Middle frontal gyrus (tissue), 1 donor: ENCODE data around the gene SNX4.

Source experiments
- DNase-seq: peaks from one replicate; pipeline ENCODE4 v3.0.0-alpha.2; 2015; ENCODE audit warnings: low spot score; ENCODE audit errors: extremely low spot score

The SNX4 gene

GRCh38 chr3:125462722-125463299, 57.2 kb downstream of the SNX4 start:
- DNase-seq: no peak

- no peak for DNase-seq
Measured at GRCh38 chr3:125461896-125462295, 58.1 kb downstream of the SNX4 start.

- DNase-seq: no peak
Measured at GRCh38 chr3:125460233-125460632, 59.8 kb downstream of the SNX4 start.

GRCh38 chr3:125443923-125444322, 76.1 kb downstream of the SNX4 start:
- no peak for DNase-seq

- DNase-seq: no peak
Measured at GRCh38 chr3:125442506-125442905, 77.5 kb downstream of the SNX4 start.

GRCh38 chr3:125440970-125441369, 79.0 kb downstream of the SNX4 start:
- DNase-seq: no peak

GRCh38 chr3:125440559-125440955, 79.4 kb downstream of the SNX4 start:
- DNase-seq: no peak

- DNase-seq: peak; percentile 13
Measured at GRCh38 chr3:125437631-125438435, 82.2 kb downstream of the SNX4 start.

GRCh38 chr3:125436921-125437320, 83.1 kb downstream of the SNX4 start:
- no peak for DNase-seq

- no peak for DNase-seq
Measured at GRCh38 chr3:125435231-125435630, 84.8 kb downstream of the SNX4 start.

GRCh38 chr3:125434582-125435011, 85.4 kb downstream of the SNX4 start:
- DNase-seq: no peak

- DNase-seq: no peak
Measured at GRCh38 chr3:125433611-125434041, 86.4 kb downstream of the SNX4 start.

GRCh38 chr3:125433091-125433534, 86.9 kb downstream of the SNX4 start:
- no peak for DNase-seq

- DNase-seq: no peak
Measured at GRCh38 chr3:125431912-125432790, 87.9 kb downstream of the SNX4 start.

- no peak for DNase-seq
Measured at GRCh38 chr3:125431391-125431790, 88.6 kb downstream of the SNX4 start.

- DNase-seq: no peak
Measured at GRCh38 chr3:125428216-125428830, 91.7 kb downstream of the SNX4 start.

- DNase-seq: no peak
Measured at GRCh38 chr3:125418306-125418705, 101.7 kb downstream of the SNX4 start.

- DNase-seq: no peak
Measured at GRCh38 chr3:125416235-125416634, 103.8 kb downstream of the SNX4 start.

GRCh38 chr3:125414669-125415068, 105.3 kb downstream of the SNX4 start:
- DNase-seq: no peak

- no peak for DNase-seq
Measured at GRCh38 chr3:125410922-125411321, 109.1 kb downstream of the SNX4 start.

- DNase-seq: no peak
Measured at GRCh38 chr3:125406070-125406469, 113.9 kb downstream of the SNX4 start.
